ENCODE measurements around the gene CNTROB.
"Not testable (repeated sequence)": the region's sequence is repeated elsewhere in the genome, so short reads cannot be mapped to it uniquely, and the experiment has no call there.

The CNTROB gene

DNA sequence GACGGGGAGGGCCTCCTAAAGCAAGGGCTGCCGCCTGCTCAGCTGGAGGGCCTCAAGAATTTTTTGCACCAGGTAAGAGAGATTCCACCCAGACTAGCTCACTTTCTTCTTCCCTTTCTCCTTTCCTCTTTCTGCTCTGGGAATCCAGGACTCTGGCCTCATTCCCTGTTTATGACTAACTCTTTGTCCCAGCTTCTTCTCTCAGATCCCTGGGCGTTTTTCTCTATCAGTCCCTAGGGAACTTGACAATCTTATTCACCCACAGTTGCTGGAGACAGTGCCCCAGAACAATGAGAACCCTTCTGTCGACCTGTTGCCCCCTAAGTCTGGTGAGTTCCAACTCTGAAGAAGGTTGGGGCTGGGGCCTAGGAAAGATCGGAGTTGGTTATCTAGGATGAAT lies 15.6 kb downstream of the CNTROB start:
- DNase-seq = no peak

GRCh38 chr17:7950578-7950977 lies 18.6 kb downstream of the CNTROB start:
- DNase-seq = no peak

DNA sequence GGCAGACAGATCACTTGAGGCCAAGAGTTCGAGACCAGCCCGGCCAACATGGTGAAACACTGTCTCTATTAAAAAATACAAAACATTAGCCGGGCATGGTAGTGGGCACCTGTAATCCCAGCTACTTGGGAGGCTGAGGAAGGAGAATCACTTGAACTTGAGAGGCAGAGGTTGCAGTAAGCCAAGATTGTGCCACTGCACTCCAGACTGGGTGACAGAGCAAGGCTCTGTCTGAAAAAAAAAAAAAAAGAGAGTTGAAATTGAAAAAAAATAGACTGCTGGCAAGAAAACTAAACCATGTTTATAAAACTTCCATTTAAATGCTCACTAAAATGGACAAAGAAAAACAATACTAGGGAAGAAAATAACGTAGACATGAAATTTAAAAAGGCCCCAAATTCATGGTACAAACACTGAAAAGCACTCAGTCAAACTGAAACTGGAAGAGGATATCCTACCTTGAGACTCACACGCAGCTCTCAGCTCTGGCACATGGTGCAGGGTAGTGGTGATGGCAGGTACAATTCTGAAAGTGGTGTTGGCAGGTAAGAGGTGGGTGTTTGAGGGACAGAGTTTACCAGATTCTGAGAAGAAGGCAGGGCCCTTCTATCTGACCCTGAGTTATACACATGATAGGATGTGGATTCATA lies 19.3 kb downstream of the CNTROB start:
- DNase-seq = no peak

DNA sequence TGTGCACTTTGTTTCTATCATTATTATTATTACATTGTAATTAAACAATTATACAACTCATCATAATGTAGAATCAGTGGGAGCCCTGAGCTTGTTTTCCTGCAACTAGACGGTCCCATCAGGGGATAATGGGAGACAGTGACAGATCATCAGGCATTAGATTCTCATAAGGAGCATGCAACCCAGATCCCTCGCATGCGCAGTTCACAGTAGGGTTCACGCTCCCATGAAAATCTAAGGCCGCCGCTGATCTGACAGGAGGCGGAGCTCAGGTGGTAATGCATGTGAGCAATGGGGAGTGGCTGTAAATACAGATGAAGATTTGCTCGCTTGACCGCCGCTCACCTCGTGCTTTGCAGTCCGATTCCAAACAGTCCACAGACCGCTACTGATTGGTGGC lies 21.3 kb downstream of the CNTROB start:
- DNase-seq = not testable (repeated sequence)

GRCh38 chr17:7955414-7956227 lies 23.6 kb downstream of the CNTROB start:
- DNase-seq = no peak

DNA sequence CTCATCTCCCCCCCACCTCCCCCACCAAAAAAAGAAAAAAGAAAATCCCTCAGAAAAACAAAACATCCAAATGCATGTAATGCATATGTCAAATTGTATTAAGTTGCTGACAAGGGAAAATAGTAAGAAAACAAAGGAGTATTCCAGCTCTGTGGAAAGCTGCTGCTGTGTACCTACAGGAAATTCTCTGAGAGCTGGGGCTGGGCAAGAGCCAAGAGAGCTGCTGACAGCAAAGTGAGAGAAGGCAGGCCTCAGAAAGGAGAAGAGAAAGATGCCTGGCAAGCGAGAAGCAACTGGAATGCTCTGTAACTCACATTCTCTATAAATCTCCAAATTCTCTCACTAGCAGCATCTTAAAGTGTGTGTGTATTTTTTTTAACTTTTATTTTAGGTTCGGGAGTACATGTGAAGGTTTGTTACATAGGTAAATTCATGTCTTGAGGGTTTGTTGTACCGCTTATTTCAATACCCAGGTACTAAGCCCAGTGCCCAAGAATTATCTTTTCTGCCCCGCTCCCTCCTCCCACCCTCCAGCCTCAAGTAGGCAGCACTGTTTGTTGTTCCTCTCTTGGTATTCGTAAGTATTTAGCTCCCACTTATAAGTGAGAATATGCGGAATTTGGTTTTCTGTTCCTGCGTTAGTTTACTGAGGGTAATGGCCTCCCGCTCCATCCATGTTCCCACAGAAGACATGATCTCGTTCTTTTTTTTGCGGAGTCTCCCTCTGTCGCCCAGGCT lies 24.4 kb downstream of the CNTROB start:
- no peak for DNase-seq

GRCh38 chr17:7959503-7960253 lies 27.7 kb downstream of the CNTROB start:
- DNase-seq = no peak

DNA sequence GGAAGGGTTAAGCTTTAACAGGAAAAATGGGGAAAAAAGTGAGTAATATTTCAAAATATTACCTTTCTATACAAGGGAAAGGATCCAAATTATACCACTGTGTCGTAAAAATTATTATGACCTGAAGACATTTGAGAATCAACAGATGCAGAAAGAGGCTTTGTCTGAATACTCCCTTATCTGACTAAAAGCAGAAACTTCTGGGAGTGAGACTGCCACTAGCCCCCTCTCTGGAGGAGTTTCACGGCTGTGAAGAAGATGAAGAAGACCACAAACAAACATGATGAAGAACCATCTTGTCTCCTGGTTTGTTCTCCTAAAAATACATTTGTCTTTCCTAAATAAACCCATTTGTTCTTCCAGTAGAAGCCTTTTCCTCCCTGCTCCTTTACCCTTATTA lies 29.4 kb downstream of the CNTROB start:
- DNase-seq = no peak

- DNase-seq = no peak
Observed at GRCh38 chr17:7967751-7968150, 35.7 kb downstream of the CNTROB start.

GRCh38 chr17:7969433-7969832 lies 37.4 kb downstream of the CNTROB start:
- DNase-seq = no peak

DNA sequence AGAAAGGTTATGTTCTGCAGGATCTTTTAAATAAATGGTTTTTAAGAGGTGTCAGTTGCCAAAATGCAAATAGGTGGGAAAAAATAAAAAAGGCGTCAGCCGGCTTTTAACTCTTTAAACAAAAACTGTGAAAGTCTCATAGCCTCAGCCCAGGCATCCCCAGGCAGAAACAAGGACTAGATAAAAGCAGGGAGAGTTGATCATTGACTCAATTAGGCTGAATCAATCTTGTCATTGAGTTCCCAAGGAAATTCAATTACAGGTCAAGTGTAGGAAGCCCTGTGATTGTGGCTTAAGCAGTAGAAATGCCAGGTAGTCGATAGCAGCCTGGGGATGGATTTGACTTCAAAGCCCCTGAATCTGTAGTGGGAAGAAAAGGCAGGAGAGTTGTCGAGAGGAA lies 39.6 kb downstream of the CNTROB start:
- DNase-seq = no peak

DNA sequence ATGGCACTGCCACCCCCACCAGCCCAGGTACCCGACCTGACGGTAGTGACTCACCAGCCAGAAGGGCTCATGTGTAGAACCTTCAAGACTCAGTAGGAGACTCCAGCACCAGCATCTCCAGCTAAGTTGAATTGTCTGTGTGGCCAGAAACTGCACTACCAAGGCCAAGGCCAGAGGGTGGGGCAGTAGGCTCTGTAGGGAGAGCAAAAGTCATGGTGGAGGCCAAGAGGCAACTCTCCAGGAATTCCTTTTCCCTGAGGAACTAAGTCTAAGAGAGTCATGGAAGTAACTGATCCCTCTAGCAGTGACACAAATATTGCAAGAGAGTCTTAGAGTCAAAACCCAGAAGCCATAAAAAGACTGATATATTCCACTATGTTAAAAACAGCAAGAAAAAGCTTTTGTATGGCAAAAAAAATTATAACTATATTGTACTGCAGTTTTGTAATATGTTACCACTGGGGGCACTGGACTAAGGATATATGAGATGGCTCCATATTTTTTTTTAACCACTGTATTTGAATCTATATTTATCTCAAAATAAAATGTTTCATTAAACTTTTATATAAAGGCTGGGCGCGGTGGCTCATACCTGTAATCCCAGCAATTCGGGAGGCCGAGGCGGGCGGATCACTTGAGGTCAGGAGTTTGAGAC lies 40.3 kb downstream of the CNTROB start:
- DNase-seq = no peak

- no peak for DNase-seq
Observed at GRCh38 chr17:7974638-7975131, 42.7 kb downstream of the CNTROB start.

DNA sequence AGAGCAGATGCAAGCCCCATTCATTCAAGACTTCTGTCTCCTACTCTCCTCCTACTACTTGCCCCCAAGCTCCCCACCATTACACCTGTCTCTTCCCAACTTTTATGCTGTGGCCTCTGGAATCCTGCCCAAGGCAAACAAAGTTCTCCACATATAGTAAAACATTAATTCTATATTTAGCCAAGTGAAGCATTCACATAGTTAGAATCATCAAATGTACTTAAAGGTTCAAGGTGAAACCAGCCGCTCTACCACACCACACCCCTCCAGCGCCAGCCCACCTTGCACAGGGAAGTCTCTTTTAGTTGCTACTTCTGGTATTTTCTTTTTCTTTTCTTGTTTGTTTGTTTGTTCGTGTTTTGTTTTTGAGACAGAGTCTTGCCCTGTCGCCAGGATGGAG lies 45.0 kb downstream of the CNTROB start:
- DNase-seq = no peak

DNA sequence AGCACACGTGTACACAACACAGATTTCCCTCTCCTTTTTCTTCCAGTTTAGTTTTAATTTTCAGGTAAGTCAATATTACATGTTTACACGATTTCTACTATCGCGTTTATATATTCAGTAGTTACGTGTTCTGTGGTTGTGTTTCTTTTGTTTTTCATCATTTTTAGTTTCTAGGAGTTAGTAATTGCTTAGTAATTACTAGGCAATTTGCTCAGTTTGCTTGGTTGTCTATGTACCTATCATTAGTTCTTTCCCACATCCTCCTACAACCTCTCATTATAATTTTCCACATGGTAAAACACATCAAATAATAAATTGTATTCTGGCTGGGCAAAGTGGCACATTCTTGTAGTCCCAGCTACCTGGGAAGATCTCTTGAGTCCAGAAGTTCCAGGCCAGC lies 45.8 kb downstream of the CNTROB start:
- no peak for DNase-seq

DNA sequence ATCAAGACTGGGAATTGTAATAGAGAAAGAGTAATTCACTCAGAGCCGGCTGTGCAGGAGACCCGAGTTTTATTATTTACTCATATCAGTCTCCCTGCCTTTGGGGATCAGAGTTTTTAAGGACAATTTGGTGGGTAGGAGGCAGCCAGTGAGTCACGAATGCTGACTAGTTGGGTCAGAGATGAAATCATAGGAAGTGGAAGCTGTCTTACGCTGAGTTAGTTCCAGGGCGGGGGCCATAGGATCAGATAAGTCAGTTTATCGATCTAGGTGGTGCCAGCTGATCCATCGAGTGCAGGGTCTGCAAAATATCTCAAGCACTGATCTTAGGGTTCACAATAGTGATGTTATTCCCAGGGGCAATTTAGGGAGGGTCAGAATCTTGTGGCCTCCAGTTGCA lies 50.2 kb downstream of the CNTROB start:
- no peak for DNase-seq

DNA sequence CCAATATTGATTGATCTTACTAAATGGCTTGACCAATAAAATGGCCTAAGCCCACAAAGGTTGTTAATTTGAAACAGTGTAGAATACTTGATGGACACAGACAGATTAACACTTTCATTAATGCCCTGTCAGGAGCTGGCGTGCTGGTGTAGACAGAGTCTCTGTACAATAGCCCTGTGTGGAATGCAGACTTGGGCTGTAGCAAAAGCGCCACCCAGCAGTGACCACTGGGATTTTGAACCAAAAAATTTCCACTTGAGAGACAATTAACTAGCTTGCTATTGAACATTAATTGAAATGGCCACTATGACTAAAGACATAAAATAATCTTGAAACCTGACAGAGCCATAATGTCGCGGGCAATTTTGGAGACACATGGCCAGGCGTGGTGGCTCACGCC lies 50.7 kb downstream of the CNTROB start:
- DNase-seq = no peak

DNA sequence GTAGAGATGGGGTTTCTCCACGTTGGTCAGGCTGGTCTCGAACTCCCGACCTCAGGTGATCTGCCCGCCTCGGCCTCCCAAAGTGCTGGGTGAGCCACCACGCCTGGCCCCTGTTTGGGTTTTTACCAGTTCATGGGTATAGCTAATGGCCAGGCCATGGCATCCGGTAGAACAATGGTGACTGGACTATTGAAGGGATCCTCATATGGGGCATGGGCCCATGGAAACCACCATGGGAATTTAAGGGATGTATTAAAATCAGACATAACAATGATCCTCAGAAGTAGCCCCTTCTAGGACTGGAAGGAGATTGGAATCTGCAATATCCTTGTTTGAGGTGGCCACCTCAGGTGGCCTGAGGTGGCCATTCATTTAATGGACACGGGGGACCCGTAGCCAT lies 52.9 kb downstream of the CNTROB start:
- no peak for DNase-seq

GRCh38 chr17:7987112-7987893 lies 55.3 kb downstream of the CNTROB start:
- DNase-seq = no peak

DNA sequence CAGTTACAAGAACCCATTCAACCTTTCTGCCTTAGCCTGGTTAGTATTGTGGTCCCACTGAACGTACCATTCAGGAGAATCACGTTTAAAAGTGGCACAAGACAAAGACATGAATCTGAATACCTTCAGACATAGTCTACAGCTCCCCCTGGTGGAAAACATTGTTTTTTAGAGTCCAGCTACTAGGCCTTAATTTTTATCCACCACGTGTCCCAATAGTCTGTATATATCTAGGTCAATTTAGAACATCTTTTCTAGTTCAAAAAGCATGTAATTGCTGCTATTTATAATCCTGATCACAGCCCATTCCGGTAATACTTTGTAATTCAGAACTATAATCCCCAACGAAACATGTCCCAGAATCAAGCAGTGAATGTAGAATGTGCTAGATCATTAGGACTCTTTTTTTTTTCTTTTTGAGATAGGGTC lies 56.8 kb downstream of the CNTROB start:
- peak; percentile 53 for DNase-seq
